OCI-LY1 (cell line): ENCODE results near the gene AACS.
A peak's percentile ranks its signal among the peaks of the same experiment; 100 is the strongest.

ENCODE experiments used
- EZH2 ChIP-seq: fragments of 200-600 bp; sonication (generic), shearing (Covaris generic); IDR thresholded peaks from 2 replicates; pipeline ENCODE4 v1.8.0; 2017; ENCODE audit warnings: borderline replicate concordance, mixed run types, mild to moderate bottlenecking, antibody characterized with exemption, low read length, moderate library complexity, mixed read lengths
- TF ChIP-seq, protein P1 (sequence below): fragments of 200-600 bp; sonication (generic), shearing (Covaris generic); IDR thresholded peaks from 2 replicates; pipeline ENCODE4 v1.5.1; 2017; ENCODE audit warnings: mild to moderate bottlenecking, antibody characterized with exemption, low read length, moderate library complexity, mixed read lengths

- TF ChIP-seq, protein P1, sequence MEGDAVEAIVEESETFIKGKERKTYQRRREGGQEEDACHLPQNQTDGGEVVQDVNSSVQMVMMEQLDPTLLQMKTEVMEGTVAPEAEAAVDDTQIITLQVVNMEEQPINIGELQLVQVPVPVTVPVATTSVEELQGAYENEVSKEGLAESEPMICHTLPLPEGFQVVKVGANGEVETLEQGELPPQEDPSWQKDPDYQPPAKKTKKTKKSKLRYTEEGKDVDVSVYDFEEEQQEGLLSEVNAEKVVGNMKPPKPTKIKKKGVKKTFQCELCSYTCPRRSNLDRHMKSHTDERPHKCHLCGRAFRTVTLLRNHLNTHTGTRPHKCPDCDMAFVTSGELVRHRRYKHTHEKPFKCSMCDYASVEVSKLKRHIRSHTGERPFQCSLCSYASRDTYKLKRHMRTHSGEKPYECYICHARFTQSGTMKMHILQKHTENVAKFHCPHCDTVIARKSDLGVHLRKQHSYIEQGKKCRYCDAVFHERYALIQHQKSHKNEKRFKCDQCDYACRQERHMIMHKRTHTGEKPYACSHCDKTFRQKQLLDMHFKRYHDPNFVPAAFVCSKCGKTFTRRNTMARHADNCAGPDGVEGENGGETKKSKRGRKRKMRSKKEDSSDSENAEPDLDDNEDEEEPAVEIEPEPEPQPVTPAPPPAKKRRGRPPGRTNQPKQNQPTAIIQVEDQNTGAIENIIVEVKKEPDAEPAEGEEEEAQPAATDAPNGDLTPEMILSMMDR = peak; percentile 11; the same call in 1 of the 2 replicates
- no peak for TF ChIP-seq EZH2
Observed at GRCh38 chr12:125065021-125065918, at the start of gene AACS.
